HG02970 (cell line): Measurements from ENCODE around the gene TCP11L1.
"Not testable (repeated sequence)": the region's sequence is repeated elsewhere in the genome, so short reads cannot be mapped to it uniquely, and the experiment has no call there.

Experiments used
- ATAC-seq: cut with Tn5 transposase; IDR thresholded peaks from one replicate; pipeline ENCODE4 v1.9.1; 2021; ENCODE audit warnings: mild to moderate bottlenecking, moderate library complexity, moderate number of reproducible peaks; ENCODE audit not compliant: unreplicated experiment, low FRiP score

TCP11L1 gene

GRCh38 chr11:33064033-33064825, 24.9 kb downstream of the TCP11L1 start:
- ATAC-seq = no peak

GRCh38 chr11:33064866-33065265, 25.5 kb downstream of the TCP11L1 start:
- no peak for ATAC-seq

DNA sequence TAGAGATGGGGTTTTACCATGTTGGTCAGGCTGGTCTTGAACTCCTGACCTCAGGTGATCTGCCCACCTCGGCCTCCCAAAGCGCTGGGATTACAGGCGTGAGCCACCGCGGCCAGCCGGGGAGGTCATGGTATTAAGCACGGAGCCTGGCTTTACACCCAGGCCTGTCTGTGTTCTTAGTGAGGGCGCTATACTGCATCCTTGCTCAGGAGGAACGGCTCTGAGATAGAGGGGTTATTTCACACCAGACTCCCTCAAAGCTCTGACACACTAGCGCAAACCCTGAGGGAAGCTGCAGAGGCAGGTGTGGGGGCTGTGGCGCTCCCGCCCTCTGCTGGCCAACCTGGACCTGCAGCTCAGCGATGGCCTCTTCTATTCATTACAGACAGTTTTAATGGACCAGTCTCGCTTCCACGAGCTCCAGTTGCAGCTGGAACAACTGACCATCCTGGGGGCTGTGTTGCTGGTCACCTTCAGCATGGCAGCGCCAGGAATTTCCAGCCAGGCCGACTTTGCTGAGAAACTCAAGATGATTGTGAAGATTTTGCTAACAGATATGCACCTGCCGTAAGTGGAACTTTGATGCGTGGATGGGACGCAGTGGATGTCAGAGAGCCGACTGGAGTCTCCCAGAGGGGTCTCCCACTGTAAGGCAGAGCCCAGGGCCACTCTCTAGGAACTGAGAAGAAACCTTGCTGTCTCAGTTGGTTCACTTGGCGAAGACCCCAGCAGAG, 26.2 kb downstream of the TCP11L1 start:
- no peak for ATAC-seq

DNA sequence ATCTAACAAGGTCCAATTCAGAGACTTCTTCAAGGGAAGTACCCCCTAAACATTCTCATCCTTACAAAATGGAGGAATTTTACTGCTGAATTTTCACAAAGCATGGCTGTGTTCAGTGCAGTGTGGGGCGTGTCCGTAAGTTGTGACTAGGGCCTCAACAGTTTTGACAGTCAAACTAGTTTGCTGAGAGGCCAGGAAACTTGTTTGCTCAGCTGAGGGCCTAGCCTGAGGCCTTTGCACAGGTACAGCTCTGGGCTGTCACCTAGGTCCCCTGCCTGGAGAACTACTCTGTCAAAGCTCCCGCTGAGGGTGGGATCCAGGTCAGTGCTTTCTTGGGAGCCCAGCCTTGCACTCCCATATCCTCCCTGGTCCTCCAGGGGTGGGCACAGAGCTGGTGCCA, 27.9 kb downstream of the TCP11L1 start:
- ATAC-seq = no peak

DNA sequence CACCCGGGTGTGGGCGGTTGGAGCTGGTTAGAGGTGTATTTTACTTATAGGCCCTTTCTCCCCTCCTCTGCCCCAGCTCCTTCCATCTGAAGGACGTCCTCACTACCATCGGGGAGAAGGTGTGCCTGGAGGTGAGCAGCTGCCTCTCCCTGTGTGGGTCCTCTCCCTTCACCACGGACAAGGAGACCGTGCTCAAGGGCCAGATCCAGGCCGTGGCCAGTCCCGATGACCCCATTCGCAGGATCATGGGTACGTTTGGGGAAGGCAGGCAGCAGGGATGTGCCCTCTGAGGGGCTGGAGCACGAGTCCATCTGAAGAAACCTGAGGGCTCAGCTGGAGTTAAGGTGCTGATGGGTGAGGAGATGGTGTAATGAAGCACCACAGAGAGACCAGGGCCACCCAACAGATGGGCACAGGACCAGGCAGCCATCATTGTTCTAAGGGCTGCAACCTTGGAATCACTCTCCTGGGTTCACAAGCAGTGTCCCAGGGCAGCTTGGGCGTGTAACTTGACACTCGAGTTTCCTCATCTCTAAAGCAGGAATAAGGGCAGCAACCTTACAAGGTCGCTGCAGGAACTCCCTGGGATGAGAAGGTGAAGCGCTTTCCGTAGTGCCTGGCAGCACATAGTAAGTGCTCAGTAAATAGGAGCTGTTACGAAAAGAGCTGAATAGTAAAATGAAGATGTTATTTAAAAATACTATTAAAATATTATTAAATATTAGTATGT, 29.4 kb downstream of the TCP11L1 start:
- no peak for ATAC-seq

DNA sequence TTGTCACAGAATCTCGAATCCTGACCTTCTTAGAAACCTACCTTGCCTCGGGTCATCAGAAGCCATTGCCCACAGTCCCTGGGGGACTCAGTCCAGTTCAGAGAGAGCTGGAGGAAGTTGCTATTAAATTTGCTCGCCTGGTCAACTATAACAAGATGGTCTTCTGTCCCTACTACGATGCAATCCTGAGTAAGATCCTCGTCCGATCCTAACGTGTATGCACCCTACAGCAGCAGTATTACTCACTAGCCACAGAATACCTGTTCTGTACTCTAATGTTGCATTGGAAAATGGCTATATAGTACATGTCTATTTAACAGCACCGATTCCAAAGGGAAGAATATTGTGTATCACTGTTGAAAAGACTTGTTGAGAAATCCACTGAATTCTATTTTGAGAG, 33.1 kb downstream of the TCP11L1 start:
- no peak for ATAC-seq

DNA sequence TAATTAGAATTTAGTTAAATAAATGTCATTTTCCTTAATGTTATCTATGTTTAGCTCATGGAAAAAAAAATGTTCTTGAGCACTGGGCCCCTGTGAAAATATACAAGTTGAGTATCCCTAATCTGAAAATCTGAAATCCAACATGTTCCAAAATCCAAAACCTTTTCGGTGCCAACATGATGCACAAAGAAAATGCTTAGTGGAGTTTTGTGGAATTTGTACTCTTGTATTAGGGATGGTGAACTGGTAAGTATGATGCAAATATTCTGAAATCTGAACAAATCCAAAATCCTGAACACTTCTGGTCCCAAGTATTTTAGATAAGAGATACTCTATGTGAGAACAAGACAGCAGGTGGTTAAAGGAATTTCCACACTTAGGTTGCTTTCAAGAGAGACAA, 44.5 kb downstream of the TCP11L1 start:
- no peak for ATAC-seq

DNA sequence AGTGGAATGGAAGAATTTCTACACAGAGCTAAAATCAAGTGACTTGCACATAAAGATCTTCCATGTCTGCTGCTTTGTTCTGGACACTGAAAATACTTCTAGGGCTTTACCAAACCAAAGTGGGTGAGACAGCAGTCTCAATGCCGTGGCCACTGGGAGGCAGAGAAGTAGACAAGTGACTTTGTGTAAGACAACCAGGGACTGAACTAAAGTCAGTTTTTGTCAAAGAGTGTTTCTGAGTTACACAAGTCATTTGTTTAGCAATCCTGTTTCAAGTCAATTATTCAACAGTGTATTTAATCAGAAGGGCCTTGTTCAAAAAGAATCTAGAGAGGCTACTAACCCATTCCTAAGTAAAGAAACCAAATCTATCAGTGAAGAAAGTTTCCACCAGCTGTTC, 46.6 kb downstream of the TCP11L1 start:
- no peak for ATAC-seq

- ATAC-seq = no peak
These were observed 50.4 kb downstream of the TCP11L1 start for GRCh38 chr11:33089776-33090175.

DNA sequence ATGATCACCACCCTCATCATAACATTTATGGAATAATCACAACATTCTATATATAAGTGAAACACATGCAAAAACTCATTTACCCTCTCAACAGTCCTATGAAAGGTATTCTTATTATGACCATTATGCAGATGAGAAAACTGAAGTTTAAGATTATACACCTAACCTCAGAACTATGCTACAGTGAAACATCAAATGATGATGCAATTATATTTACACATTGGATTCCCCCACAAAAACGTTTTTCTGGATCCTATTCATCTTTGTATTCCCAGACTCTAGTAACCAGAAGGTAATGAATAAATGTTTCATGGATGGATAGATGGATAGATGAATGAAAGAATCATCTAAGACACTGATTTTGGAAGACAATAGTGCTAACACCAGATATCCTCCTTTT, 54.8 kb downstream of the TCP11L1 start:
- ATAC-seq = no peak

DNA sequence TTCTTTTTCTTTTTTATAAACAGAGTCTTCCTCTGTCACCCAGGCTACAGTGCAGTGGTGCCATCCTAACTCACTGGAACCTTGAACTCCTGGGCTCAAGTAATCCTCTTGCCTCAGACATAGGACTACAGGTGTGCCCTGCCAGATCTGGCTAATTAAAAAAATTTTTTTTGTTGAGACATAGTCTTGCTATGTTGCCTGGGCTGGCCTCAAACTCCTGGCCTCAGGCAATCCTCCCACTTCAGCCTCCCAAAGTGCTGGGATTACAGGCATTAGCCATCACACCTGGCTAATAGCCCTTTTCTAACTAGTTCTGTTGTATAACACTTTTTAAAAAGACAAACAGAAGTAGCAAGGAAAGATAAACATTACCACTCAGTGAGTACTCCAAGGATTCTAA, 64.5 kb downstream of the TCP11L1 start:
- no peak for ATAC-seq

- ATAC-seq = no peak
These were observed 70.0 kb downstream of the TCP11L1 start for GRCh38 chr11:33109294-33109895.

- ATAC-seq = no peak
These were observed 70.7 kb downstream of the TCP11L1 start for GRCh38 chr11:33110083-33110482.

DNA sequence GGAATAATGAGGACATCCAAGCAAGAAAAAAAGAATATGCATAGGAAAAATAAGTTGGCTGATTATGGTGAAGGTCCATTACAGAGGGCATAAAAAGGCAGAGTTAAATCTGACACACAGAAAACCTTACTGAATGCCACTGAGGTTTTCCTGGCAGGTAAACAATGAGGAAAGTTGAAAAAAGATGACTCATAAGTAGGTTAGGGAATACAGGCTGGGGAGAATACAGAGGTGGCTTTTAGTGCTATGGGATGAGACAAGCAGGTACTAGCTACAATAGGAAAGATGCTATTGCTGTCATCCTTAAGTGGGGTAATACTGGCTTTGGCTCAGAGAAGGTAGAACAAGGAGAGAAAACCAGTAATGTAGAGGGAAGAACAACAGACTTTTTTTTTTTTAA, 77.2 kb downstream of the TCP11L1 start:
- ATAC-seq = no peak

DNA sequence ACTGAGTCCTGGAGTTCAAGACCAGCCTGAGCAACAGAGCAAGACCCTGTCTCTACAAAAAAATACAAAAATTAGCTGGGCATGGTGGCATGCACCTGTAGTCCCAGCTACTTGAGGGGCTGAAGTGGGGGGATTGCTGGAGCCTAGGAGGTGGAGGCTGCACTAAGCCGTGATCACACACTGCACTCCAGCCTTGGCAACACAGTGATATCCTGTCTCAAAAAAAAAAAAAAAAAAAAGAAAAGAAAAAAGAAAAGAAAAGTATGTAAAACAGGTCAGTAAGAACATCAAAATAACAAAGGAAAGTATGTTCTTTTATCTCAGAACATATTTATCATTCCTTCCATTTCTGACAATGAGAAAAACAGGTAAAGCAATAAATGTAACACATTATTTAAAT, 83.3 kb downstream of the TCP11L1 start:
- not testable (repeated sequence) for ATAC-seq
